GM12801 (cell line): Measurements from ENCODE around the gene ANKH.

ENCODE experiments used
- TF ChIP-seq, protein P1 (sequence below): IDR thresholded peaks from one replicate; pipeline ENCODE4 v1.5.1; 2011; ENCODE audit warnings: control low read depth; ENCODE audit not compliant: insufficient read length; ENCODE audit errors: extremely low read depth

ANKH gene

GRCh38 chr5:14716755-14717752 lies 154.5 kb downstream of the ANKH start:
- TF ChIP-seq, protein P1, sequence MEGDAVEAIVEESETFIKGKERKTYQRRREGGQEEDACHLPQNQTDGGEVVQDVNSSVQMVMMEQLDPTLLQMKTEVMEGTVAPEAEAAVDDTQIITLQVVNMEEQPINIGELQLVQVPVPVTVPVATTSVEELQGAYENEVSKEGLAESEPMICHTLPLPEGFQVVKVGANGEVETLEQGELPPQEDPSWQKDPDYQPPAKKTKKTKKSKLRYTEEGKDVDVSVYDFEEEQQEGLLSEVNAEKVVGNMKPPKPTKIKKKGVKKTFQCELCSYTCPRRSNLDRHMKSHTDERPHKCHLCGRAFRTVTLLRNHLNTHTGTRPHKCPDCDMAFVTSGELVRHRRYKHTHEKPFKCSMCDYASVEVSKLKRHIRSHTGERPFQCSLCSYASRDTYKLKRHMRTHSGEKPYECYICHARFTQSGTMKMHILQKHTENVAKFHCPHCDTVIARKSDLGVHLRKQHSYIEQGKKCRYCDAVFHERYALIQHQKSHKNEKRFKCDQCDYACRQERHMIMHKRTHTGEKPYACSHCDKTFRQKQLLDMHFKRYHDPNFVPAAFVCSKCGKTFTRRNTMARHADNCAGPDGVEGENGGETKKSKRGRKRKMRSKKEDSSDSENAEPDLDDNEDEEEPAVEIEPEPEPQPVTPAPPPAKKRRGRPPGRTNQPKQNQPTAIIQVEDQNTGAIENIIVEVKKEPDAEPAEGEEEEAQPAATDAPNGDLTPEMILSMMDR: no peak

DNA sequence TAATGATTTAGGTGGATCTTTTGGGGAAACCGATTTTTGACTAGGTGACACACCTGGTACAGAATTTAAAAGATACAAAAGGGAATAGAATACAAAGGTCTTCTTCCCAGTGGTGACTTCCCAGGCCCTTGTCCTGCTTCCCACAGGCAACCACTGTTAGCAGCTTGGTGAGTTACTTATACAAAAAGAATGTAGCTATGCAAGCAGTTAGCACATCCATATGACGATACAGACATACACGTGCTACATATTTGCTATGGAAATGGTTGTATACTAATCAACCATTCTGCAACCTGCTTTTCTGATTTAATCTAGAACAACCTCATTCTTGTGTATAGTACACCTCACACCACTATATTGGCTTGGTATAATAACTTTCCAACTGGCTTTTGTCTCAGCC lies 156.1 kb downstream of the ANKH start:
- TF ChIP-seq, protein P1: no peak

DNA sequence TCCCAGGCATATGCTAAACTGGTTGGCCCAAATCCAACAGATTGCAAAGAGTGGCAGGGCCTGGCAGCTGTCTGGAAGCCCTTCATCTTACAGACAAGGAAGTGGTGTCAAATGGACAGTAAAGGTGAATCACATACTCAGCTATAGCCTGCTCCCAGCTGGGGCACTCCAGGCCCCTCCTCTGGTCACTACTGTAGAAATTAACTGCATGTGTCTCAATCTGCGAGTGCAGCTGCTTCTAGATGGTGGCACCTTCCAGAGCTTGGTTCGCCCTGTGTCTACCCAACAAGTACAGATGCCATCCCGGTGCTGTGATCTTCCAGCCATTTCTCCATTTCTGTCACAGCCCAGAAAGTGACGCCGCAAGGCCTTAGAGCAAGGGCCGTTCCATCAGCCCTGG lies 156.9 kb downstream of the ANKH start:
- TF ChIP-seq, protein P1: no peak

- TF ChIP-seq, protein P1: no peak
These were observed 157.8 kb downstream of the ANKH start for GRCh38 chr5:14713476-14714390.

DNA sequence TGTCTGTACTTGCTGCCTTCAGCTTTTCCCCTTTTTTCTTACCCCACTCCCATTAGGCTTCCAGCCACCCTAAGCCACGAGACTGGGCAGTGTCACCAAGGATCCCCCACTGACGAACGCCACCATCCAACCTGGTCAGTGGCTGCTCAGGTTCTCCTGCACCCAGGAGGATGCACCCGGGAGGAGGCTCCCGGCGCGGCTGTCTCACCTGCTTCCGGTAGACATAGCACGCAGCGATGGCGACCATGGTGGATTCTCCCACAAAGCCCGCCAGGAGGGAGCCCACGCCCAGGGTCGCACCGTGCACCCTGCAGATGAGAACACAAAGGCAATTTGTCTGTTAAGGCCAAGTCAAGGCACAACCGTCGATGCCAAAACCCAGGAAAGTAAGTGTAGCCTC lies 158.9 kb downstream of the ANKH start:
- TF ChIP-seq, protein P1: no peak

- TF ChIP-seq, protein P1: no peak
These were observed 159.4 kb downstream of the ANKH start for GRCh38 chr5:14712131-14712530.
